GM19455 (cell line): ENCODE measurements around the gene ENTHD1.
"Not testable (repeated sequence)": the region's sequence is repeated elsewhere in the genome, so short reads cannot be mapped to it uniquely, and the experiment has no call there.

Experiments
- ATAC-seq: cut with Tn5 transposase; IDR thresholded peaks from one replicate; pipeline ENCODE4 v1.9.1; 2021; ENCODE audit not compliant: unreplicated experiment

ENTHD1 gene

GRCh38 chr22:39735776-39736175, 157.8 kb downstream of the ENTHD1 start:
- ATAC-seq = no peak

- no peak for ATAC-seq
Measured at GRCh38 chr22:39734866-39735265, 158.7 kb downstream of the ENTHD1 start.

GRCh38 chr22:39734046-39734445, 159.5 kb downstream of the ENTHD1 start:
- not testable (repeated sequence) for ATAC-seq

GRCh38 chr22:39733191-39733590, 160.4 kb downstream of the ENTHD1 start:
- ATAC-seq = no peak

- no peak for ATAC-seq
Measured at GRCh38 chr22:39732625-39733024, 160.9 kb downstream of the ENTHD1 start.

GRCh38 chr22:39731881-39732555, 161.5 kb downstream of the ENTHD1 start:
- no peak for ATAC-seq

- no peak for ATAC-seq
Measured at GRCh38 chr22:39731481-39731880, 162.1 kb downstream of the ENTHD1 start.

GRCh38 chr22:39729141-39729934, 164.2 kb downstream of the ENTHD1 start:
- ATAC-seq = no peak

GRCh38 chr22:39728236-39728860, 165.2 kb downstream of the ENTHD1 start:
- no peak for ATAC-seq

GRCh38 chr22:39727541-39727940, 166.0 kb downstream of the ENTHD1 start:
- ATAC-seq = no peak

- ATAC-seq = no peak
Measured at GRCh38 chr22:39725351-39726035, 168.1 kb downstream of the ENTHD1 start.

- no peak for ATAC-seq
Measured at GRCh38 chr22:39724857-39725256, 168.7 kb downstream of the ENTHD1 start.

GRCh38 chr22:39724390-39724789, 169.2 kb downstream of the ENTHD1 start:
- no peak for ATAC-seq

GRCh38 chr22:39723899-39724351, 169.6 kb downstream of the ENTHD1 start:
- no peak for ATAC-seq

- ATAC-seq = no peak
Measured at GRCh38 chr22:39723463-39723862, 170.1 kb downstream of the ENTHD1 start.

GRCh38 chr22:39722501-39722900, 171.1 kb downstream of the ENTHD1 start:
- ATAC-seq = no peak

GRCh38 chr22:39722032-39722325, 171.6 kb downstream of the ENTHD1 start:
- ATAC-seq = no peak

GRCh38 chr22:39721206-39722031, 172.1 kb downstream of the ENTHD1 start:
- no peak for ATAC-seq

GRCh38 chr22:39719559-39720450, 173.8 kb downstream of the ENTHD1 start:
- no peak for ATAC-seq
